Calu3 (cell line): ENCODE measurements around the gene FCSK. TPM values are rescaled to one million over a fixed set of nuclear protein-coding genes. Genes with fewer than 3 reads are reported as not detected.

Experiments used
- BruUV-seq: library from RNA; stranded (reverse); fragments of 400-500 nt; replicated peaks from 2 replicates; lab custom pipeline; 2021; lab: Mats Ljungman, UMichigan
- CTCF ChIA-PET: fragments of 300-600 bp; sonication (Branson Sonifier 250); formaldehyde crosslinking; loops from one replicate; lab custom pipeline; 2022; ENCODE audit warnings: antibody characterized with exemption; lab: Charles Lee
- DNase-seq: peaks from one replicate; pipeline ENCODE4 v3.0.0; 2022
- H3K27ac Mint-ChIP-seq: one replicate; pipeline ENCODE4 v1.8.0; 2022; ENCODE audit warnings: mixed read lengths; ENCODE audit not compliant: unreplicated experiment
- H3K27me3 Mint-ChIP-seq: one replicate; pipeline ENCODE4 v1.8.0; 2022; ENCODE audit warnings: mixed read lengths; ENCODE audit not compliant: unreplicated experiment
- H3K36me3 Mint-ChIP-seq: one replicate; pipeline ENCODE4 v1.8.0; 2022; ENCODE audit warnings: mild to moderate bottlenecking, moderate library complexity, mixed read lengths; ENCODE audit not compliant: insufficient read depth, unreplicated experiment
- H3K4me1 Mint-ChIP-seq: one replicate; pipeline ENCODE4 v1.8.0; 2022; ENCODE audit warnings: mild to moderate bottlenecking, low read depth, mixed read lengths; ENCODE audit not compliant: unreplicated experiment
- H3K4me3 Mint-ChIP-seq: one replicate; pipeline ENCODE4 v1.8.0; 2022; ENCODE audit warnings: mild to moderate bottlenecking, low read depth, moderate library complexity, mixed read lengths; ENCODE audit not compliant: unreplicated experiment
- H3K9me3 Mint-ChIP-seq: one replicate; pipeline ENCODE4 v1.8.0; 2022; ENCODE audit warnings: low read depth, mixed read lengths; ENCODE audit not compliant: unreplicated experiment
- CTCF ChIP-seq: fragments of 200-600 bp; IDR thresholded peaks from one replicate; pipeline ENCODE4 v1.8.0; 2022; ENCODE audit warnings: antibody characterized with exemption; ENCODE audit not compliant: unreplicated experiment
- intact Hi-C: fragments of 100-400 bp; cut with micrococcal nuclease; formaldehyde crosslinking; loops from one replicate; pipeline ENCODE4 v1.10.0; 2022; ENCODE audit not compliant: unreplicated experiment
- total RNA-seq: library from RNA; stranded (reverse); gene quantifications from 2 replicates; pipeline ENCODE4 v1.2.3, GENCODE V29; 2022

The FCSK gene
- total RNA-seq, 1 experiment from 2014 or later, result 27.6 TPM

GRCh38 chr16:70473446-70474319 lies 19.3 kb downstream of the FCSK start:
- CTCF ChIA-PET, result no interaction called here
- no peaks in the 10 kb centered on the region for H3K27me3 Mint-ChIP-seq

GRCh38 chr16:70474320-70475053 lies 20.1 kb downstream of the FCSK start:
- no TSS peak for BruUV-seq
- no peaks in the 10 kb centered on the region for H3K27me3 Mint-ChIP-seq
- H3K27ac Mint-ChIP-seq, result no peak overlapping the region
- H3K4me3 Mint-ChIP-seq, result no peak overlapping the region
- CTCF ChIA-PET, result no interaction called here
- peaks cover 36% of the 10 kb centered on the region for H3K36me3 Mint-ChIP-seq
- TF ChIP-seq CTCF, result no peak
- DNase-seq, result no peak
- H3K4me1 Mint-ChIP-seq, result peaks cover 14% of the 10 kb centered on the region
- H3K9me3 Mint-ChIP-seq, result no peaks in the 10 kb centered on the region
- intact Hi-C loops, result no loop called here

More at GRCh38 chr16:70473446-70474319, 19.3 kb downstream of the FCSK start:
- H3K36me3 Mint-ChIP-seq, result peaks cover 36% of the 10 kb centered on the region
- TF ChIP-seq CTCF, result no peak
- BruUV-seq, result no TSS peak
- DNase-seq, result no peak
- peaks cover 14% of the 10 kb centered on the region for H3K4me1 Mint-ChIP-seq
- intact Hi-C loops, result no loop called here
- peak overlapping the region; percentile 21 for H3K27ac Mint-ChIP-seq
- H3K9me3 Mint-ChIP-seq, result no peaks in the 10 kb centered on the region
- no peak overlapping the region for H3K4me3 Mint-ChIP-seq

GRCh38 chr16:70475054-70475871 lies 20.9 kb downstream of the FCSK start:
- intact Hi-C loops, result no loop called here
- no peak overlapping the region for H3K4me3 Mint-ChIP-seq
- no peaks in the 10 kb centered on the region for H3K9me3 Mint-ChIP-seq
- H3K27me3 Mint-ChIP-seq, result no peaks in the 10 kb centered on the region
- TF ChIP-seq CTCF, result no peak
- H3K4me1 Mint-ChIP-seq, result peaks cover 14% of the 10 kb centered on the region
- BruUV-seq, result no TSS peak
- CTCF ChIA-PET, result no interaction called here
- H3K27ac Mint-ChIP-seq, result no peak overlapping the region
- H3K36me3 Mint-ChIP-seq, result peaks cover 36% of the 10 kb centered on the region
- no peak for DNase-seq
